Measurements from ENCODE around the gene HECTD1.

DNA sequence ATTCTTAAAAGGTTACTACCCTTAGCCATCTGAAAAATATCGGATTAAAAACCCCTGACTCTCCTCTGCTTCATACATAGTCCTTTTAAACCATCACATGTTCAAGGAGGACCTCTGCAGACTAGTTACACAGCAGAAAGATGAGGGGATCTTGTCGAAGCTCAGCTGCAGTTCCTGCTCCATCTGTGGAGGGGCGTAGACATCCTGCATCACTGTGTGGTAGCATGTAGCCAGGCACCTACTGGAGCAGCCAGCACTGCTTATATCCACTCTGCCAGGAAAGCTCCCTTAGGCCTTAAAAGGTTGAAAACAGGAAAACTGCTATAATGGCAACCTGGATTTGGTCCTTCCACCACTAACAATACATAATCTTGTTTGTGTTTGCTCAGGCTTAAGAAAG, 123.8 kb downstream of the HECTD1 start:
- TF ChIP-seq, protein P1, sequence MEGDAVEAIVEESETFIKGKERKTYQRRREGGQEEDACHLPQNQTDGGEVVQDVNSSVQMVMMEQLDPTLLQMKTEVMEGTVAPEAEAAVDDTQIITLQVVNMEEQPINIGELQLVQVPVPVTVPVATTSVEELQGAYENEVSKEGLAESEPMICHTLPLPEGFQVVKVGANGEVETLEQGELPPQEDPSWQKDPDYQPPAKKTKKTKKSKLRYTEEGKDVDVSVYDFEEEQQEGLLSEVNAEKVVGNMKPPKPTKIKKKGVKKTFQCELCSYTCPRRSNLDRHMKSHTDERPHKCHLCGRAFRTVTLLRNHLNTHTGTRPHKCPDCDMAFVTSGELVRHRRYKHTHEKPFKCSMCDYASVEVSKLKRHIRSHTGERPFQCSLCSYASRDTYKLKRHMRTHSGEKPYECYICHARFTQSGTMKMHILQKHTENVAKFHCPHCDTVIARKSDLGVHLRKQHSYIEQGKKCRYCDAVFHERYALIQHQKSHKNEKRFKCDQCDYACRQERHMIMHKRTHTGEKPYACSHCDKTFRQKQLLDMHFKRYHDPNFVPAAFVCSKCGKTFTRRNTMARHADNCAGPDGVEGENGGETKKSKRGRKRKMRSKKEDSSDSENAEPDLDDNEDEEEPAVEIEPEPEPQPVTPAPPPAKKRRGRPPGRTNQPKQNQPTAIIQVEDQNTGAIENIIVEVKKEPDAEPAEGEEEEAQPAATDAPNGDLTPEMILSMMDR (IDR thresholded peaks at IDR 0.05), result no peak
- TF ChIP-seq NR2C2 (CRISPR knock-in tag; IDR thresholded peaks at IDR 0.05) (no peak), ESRRA (CRISPR knock-in tag; IDR thresholded peaks at IDR 0.05; ENCODE audit: borderline replicate concordance) (no peak), ZNF138 (CRISPR knock-in tag; conservative IDR thresholded peaks at IDR 0.05) (no peak), NR1H2 (CRISPR knock-in tag; IDR thresholded peaks at IDR 0.05) (no peak), SP1 (CRISPR knock-in tag; conservative IDR thresholded peaks at IDR 0.05) (no peak)

Measured in WTC11 (cell line).